ENCODE data around the gene DAP.

DAP gene

GRCh38 chr5:10688651-10689171 lies 72.3 kb downstream of the DAP start:
- DNase-seq: no peak

GRCh38 chr5:10686890-10687289 lies 74.1 kb downstream of the DAP start:
- DNase-seq: no peak

DNA sequence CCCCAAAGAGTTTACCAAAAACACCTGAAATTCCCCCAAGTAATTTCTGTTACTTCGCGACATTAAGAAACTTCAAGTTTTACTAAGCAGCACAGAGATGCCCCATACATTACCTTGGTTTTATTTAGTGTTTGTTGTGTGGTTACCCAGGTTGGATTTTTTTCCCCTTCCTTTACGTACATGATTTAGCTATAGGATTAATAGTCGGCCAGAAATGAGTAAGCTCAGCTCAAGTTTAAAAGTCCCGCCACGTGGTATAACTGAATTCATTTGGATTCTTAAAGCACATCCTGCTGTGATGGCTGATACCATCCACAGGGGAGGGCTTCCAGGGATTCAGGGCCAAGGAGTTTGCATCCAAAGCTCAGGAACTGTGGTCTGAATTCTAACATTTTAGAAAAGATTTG lies 75.9 kb downstream of the DAP start:
- no peak for DNase-seq

DNA sequence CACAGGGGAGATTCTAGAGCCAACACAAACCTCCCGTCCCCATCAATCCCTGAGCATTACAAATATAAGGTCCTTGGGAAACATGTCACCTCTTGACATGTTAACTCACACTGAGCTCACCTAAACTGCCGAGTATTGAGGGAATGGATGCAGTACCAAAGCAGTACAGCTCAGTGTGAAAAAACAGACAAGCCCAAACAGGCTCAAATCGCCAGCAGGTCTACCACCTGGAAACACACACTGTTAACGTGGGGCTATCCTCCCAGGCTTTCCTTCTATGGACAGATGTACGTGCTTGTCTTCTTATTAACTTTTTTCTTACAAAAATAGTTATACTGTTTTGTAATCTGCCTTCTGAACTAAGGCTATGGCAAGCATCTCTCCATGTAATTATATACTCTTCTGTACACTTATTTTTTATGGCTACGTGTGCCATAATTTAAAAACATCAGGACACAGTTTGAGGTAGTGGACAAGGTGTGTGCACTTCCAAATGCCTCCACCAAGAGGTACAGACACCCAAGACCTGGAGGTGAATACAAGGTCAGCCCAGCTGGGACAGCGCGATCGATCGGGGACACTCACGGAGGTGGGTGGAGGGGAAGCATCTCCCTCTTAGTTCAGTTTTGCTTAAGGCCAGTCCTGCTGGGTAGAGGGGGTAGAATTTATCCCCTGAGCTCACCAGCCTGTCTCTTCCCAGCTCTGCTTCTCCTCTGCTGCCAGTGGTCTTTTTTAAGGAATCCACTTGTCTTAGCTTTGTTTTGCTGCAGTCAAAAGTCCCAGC lies 76.5 kb downstream of the DAP start:
- no peak for DNase-seq

- no peak for DNase-seq
Observed at GRCh38 chr5:10682801-10683525, 78.1 kb downstream of the DAP start.

DNA sequence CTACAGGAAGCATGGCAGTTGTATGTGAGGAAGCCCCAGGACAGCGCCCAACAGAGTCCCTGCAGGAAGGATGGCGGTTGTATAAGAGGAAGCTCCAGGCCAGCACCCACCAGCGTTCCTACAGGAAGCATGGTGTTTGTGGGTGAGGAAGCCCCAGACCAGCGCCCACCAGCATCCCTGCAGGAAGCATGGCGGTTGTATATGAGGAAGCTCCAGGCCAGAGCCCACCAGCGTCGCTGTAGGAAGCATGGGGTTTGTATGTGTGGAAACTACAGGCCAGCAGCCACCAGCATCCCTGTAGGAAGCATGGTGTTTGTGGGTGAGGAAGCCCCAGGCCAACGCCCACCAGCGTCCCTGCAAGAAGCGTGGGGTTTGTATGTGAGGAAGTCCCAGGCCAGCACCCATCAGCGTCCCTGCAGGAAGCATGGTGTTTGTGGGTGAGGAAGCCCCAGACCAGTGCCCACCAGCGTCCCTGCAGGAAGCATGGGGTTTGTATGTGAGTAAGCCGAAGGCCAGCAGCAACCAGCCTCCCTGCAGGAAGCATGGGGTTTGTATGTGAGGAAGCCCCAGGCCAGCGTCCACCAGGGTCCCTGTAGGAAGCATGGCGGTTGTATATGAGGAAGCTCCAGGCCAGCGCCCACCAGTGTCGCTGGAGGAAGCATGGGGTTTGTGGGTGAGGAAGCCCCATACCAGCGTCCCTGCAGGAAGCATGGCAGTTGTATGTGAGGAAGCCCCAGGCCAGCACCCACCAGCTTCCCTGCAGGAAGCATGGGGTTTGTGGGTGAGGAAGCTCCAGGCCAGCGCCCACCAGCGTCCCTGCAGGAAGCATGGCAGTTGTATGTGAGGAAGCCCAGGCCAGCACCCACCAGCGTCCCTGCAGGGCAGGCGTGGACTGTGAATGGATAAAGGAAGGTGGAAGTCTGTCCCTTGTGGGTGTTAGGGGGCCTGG lies 79.0 kb downstream of the DAP start:
- no peak for DNase-seq

DNA sequence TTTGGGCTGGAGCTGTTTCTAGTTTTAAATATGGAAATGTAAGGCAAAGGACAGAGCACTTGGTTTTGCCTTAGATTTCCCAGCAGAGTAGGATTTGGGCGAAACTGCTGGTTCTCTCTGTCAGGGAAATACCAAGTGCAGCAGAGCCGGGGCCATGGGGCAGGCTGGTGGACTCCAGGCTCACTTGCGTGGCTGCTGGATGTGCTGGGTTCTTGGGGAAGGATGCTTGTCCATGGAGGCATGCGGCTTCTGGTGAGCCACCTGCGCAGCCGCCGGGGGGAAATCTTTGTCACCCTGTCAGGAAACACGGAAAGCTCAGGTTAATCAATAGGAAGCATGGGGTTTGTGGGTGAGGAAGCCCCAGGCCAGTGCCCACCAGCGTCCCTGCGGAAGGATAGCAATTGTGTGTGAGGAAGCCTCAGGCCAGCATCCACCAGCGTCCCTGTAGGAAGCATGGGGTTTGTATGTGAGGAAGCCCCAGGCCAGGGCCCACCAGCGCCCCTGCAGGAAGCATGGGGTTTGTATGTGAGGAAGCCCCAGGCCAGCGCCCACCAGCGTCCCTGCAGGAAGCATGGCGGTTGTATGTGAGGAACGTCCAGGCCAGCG lies 80.1 kb downstream of the DAP start:
- no peak for DNase-seq

GRCh38 chr5:10679336-10679988 lies 81.6 kb downstream of the DAP start:
- no peak for DNase-seq

- no peak for DNase-seq
Observed at GRCh38 chr5:10678244-10678643, 82.8 kb downstream of the DAP start.

DNA sequence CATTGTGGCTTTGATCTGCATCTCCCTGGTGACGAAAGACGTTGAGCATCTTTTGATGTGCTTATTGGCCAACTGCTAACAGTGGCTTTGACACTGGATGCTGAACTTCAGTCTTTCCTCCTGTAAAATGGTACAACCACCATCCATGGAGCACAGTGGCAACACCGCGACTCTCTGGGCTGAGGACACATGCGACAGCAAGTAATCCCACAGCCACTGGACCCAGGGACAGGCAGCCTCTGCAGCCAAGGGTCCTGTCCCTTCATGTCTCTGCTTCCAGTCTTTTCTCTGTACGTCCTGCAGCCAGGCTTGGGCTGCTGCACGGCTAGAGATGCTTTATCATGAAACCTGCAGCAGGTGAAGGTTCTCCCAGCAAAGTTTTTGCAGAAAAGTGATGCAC lies 83.5 kb downstream of the DAP start:
- no peak for DNase-seq

DNA sequence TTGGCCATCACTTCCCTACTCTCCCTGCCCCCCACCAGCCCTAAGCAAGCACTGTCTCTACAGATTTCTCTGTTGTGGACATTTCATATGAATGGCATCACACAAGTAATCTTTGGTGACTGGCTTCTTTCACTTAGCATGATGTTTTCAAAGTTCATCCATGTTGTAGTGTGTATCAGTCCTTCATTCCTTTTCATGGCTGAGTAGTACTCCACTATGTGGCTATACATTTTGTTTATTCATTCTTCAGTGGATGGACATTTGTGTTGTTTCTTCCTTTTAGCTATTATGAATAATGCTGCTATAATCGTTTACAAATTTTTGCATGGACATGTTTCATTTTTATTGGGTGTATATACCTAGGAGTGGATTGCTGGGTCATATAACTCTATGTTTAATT lies 84.1 kb downstream of the DAP start:
- no peak for DNase-seq

DNA sequence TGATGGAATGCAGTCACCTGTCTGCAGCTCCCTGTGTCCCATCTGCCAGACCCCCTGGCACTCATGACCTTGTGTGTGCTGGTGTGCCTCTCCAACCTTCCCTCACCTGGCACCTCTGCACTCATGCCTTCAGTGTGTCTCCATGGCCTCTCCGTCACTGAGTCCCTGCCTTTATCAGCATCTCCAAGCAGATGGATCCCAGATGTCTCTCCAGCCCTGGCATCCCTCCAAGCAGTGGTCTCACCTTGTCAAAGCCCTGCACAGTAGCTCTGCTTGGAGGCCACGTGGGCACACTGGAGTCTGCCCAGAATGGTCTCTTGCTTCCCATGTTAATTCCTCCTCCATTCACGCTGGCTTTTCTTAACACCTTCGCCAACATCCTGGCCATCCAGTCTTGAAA lies 84.8 kb downstream of the DAP start:
- DNase-seq: no peak

- no peak for DNase-seq
Observed at GRCh38 chr5:10675177-10675700, 85.8 kb downstream of the DAP start.

- DNase-seq: no peak
Observed at GRCh38 chr5:10674582-10674981, 86.5 kb downstream of the DAP start.

- DNase-seq: no peak
Observed at GRCh38 chr5:10674096-10674495, 86.9 kb downstream of the DAP start.

DNA sequence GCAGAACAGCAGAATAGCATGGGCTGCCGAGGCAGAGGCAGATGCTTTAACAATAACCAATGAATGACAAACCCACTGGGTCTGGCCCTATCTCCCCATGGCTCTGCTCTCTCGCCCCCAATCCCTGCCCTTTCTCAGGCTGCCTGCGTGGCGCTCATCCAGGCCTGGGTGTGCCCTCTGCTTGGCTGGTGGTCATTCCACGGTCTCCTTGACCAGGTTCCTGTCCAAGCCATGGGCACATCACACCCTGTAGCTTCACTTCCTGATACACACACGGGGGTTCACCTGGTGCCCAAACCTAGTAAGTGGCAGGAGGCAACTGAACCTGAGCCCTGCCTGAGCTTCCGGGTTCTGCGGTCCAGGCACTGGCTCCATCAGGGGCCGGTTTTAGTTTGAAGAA lies 87.6 kb downstream of the DAP start:
- DNase-seq: no peak

GRCh38 chr5:10673017-10673389 lies 88.0 kb downstream of the DAP start:
- DNase-seq: no peak

GRCh38 chr5:10672146-10673016 lies 88.7 kb downstream of the DAP start:
- DNase-seq: no peak

DNA sequence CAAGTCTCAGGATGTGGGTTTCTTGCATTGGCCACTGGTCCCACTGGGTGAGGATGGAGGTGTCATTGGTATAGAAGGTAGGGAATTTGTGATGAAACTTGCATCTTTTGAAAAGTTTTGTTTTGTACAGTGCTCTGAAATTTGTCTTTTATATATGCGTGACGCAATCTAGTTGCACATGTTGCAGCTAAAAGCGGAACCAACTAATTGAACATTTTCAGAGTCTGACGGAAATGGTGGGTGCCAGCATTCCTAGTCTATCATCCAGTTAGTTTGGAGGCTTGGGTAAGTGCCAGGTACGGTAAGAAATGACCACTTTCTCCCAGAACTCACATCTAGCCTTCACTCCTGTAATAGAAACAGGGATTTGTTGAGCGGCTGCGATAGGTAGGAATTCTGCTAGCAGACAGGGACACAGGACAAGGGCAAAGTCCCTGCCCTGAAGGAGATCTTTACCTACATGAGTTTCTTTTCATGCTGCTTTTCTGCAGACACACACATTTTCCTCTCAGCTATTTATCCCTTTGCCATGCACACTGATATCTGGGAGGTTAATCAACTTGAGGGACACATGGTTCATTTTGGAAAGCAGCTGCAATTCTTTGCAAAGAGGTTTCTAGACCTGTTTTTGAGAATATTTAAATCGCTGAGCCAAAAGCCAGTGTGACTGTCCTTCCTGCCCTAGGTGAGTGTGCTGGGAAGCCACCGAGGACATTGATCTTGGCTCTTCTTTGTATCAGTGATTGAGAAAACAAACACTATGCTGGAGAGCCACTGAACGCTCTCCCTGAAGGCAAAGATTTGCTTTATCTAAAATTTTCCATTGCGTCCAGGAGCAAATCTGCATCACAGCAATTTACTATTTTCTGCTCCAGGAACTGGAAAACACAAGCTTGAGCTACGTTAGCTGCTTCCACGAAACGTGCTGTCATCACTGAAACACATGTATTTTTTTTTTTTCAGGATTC lies 89.7 kb downstream of the DAP start:
- DNase-seq: no peak

- DNase-seq: no peak
Observed at GRCh38 chr5:10669983-10670382, 91.1 kb downstream of the DAP start.
